ENCODE measurements around the gene SLC25A10.

Gene SLC25A10

GRCh38 chr17:81675515-81676221, 36.4 kb upstream of the SLC25A10 start:
- TF ChIP-seq RAD21 (IDR thresholded peaks at IDR 0.05; ENCODE audit: low read depth), result peak; percentile 49

DNA sequence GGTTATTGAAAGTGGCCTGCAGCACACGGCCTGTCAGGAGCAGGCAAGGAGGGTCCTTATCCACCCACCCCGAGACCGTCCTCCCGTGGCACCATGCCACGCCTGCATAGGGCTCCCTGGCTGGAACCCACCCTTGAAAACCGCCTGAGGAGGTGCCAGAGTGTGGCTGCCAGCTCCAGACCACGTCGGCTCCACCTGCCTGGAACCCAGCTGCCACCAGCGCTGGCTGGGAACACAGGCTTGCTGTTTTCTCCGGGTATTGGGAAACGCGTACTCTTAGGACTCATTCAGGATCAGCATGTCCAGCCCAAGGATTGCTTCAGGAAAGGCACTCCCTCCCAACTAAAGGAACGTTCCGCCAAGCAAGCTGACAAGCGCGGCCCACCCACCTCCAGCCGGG, 35.2 kb upstream of the SLC25A10 start:
- TF ChIP-seq FOXM1 (IDR thresholded peaks at IDR 0.05; ENCODE audit: borderline replicate concordance, low read depth) (no peak), YY1 (IDR thresholded peaks at IDR 0.05; ENCODE audit: low read depth) (no peak), CREB1 (IDR thresholded peaks at IDR 0.05; ENCODE audit: low read depth) (no peak), TCF12 (IDR thresholded peaks at IDR 0.05; ENCODE audit: low read depth) (no peak)
- TF ChIP-seq, protein P1, sequence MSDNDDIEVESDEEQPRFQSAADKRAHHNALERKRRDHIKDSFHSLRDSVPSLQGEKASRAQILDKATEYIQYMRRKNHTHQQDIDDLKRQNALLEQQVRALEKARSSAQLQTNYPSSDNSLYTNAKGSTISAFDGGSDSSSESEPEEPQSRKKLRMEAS (IDR thresholded peaks at IDR 0.05), result no peak

GRCh38 chr17:81680150-81680549, 31.9 kb upstream of the SLC25A10 start:
- TF ChIP-seq RAD21 (IDR thresholded peaks at IDR 0.05; ENCODE audit: low read depth), result no peak
- no peak for TF ChIP-seq FOXM1 (IDR thresholded peaks at IDR 0.05; ENCODE audit: borderline replicate concordance, low read depth)
- TF ChIP-seq TCF12 (IDR thresholded peaks at IDR 0.05; ENCODE audit: low read depth), result no peak
- no peak for TF ChIP-seq CEBPB (IDR thresholded peaks at IDR 0.05)
- no peak for TF ChIP-seq NFIC (IDR thresholded peaks at IDR 0.05)

GRCh38 chr17:81681672-81682071, 30.4 kb upstream of the SLC25A10 start:
- TF ChIP-seq, protein P2, sequence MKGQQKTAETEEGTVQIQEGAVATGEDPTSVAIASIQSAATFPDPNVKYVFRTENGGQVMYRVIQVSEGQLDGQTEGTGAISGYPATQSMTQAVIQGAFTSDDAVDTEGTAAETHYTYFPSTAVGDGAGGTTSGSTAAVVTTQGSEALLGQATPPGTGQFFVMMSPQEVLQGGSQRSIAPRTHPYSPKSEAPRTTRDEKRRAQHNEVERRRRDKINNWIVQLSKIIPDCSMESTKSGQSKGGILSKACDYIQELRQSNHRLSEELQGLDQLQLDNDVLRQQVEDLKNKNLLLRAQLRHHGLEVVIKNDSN (IDR thresholded peaks at IDR 0.05), result no peak; the same call in 1 of the 2 replicates
- TF ChIP-seq, protein P1 (IDR thresholded peaks at IDR 0.05), result no peak
- TF ChIP-seq RAD21 (IDR thresholded peaks at IDR 0.05; ENCODE audit: low read depth) (no peak), EP300 (IDR thresholded peaks at IDR 0.05; ENCODE audit: borderline replicate concordance) (peak; percentile 54), YY1 (IDR thresholded peaks at IDR 0.05; ENCODE audit: low read depth) (no peak), CEBPB (IDR thresholded peaks at IDR 0.05) (no peak), TAF1 (IDR thresholded peaks at IDR 0.05; ENCODE audit: low read depth) (no peak), TEAD4 (IDR thresholded peaks at IDR 0.05) (no peak), CREB1 (IDR thresholded peaks at IDR 0.05; ENCODE audit: low read depth) (no peak), EGR1 (IDR thresholded peaks at IDR 0.05) (no peak), NFIC (IDR thresholded peaks at IDR 0.05) (peak; percentile 97), REST (IDR thresholded peaks at IDR 0.05; ENCODE audit: low read depth) (no peak), TCF12 (IDR thresholded peaks at IDR 0.05; ENCODE audit: low read depth) (peak; percentile 91), FOXM1 (IDR thresholded peaks at IDR 0.05; ENCODE audit: borderline replicate concordance, low read depth) (no peak), ZBTB7A (IDR thresholded peaks at IDR 0.05; ENCODE audit: low read depth) (no peak)

DNA sequence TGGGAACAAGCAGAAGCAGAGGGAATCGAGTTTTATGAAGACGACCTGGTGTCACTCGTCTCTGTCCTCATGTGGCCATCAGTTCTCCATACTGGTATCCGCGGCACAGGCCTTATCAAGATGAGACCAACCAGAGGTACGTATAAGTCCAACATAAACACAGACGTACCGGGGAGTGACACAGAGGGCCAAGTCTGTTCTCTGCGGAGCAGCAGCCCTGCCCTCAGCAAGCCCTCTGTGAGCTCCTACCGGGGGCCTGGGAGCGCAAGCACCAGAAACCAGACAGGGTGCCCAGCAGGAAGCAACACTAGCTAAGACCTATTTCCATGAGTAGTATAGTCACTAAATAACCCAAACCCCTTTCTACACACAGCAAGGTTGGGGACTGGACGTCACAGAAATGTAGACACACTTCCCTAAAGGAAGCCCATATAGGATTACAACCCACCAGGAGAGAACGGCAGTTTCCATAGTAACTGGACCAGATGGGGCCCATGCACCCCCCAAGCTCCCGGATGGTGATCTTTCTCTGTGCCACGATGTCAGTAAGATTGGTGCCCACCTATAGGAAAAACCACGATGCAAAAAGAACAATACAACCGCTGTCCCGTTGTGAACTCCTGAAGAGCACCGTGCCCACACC, 29.4 kb upstream of the SLC25A10 start:
- no peak for TF ChIP-seq TEAD4 (IDR thresholded peaks at IDR 0.05)

GRCh38 chr17:81683208-81683583, 28.9 kb upstream of the SLC25A10 start:
- TF ChIP-seq CREB1 (IDR thresholded peaks at IDR 0.05; ENCODE audit: low read depth) (no peak), EP300 (IDR thresholded peaks at IDR 0.05; ENCODE audit: borderline replicate concordance) (no peak), EGR1 (IDR thresholded peaks at IDR 0.05) (peak; percentile 67; the same call in 1 of the 2 replicates), TEAD4 (IDR thresholded peaks at IDR 0.05) (no peak), FOXM1 (IDR thresholded peaks at IDR 0.05; ENCODE audit: borderline replicate concordance, low read depth) (no peak), ZBTB7A (IDR thresholded peaks at IDR 0.05; ENCODE audit: low read depth) (no peak)
- TF ChIP-seq, protein P2 (IDR thresholded peaks at IDR 0.05), result no peak

DNA sequence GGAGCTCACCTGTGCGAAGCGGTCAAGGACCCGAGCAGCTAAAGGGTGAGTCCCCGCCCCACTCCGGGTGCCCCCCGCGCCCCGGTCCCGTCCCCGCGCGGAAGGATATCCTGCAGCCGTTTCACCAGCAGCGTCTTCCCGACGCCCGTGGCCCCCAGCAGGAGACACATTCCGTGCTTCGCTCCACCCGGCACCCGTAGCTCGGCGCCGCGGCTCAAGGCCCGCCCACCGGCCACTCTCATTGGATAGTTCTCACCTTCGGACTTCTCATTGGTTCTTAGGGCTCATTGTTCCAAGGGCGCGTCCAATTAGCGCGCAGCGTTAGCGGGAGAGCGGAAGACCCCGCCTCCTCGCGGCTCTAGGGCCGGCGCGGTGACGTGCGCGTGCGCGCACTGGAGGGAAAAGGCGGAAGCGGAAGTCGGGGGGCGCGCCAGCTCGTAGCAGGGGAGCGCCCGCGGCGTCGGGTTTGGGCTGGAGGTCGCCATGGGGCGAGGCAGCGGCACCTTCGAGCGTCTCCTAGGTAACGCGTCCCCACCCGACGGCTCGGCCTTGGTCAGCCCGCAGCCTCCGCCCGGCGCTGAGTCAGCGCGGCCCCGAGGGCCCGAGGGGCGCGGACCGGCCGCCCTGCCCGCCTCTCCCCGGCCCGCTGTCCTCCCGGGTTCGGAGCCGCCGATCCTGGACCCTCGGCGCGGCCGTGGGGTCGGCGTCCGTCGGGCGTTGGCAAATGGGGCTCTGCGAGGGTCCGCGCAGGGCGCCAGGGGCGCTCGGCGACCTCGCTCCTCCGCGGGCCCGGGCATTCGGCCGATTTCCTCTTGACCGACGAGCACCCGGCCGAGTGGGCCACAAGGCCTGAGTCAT, 28.3 kb upstream of the SLC25A10 start, which contains the start of the genes ARL16 and HGS:
TSS of gene ARL16 (minus strand) at position 214 of the 858 bp plus-strand sequence. CDS start at position 170, 44 bp downstream.
TSS of gene HGS (plus strand) at position 428 of the 858 bp plus-strand sequence. CDS start at position 484, 56 bp downstream.
- peak; percentile 53; the same call in 1 of the 2 replicates for TF ChIP-seq CREB1 (IDR thresholded peaks at IDR 0.05; ENCODE audit: low read depth)
- TF ChIP-seq FOXM1 (IDR thresholded peaks at IDR 0.05; ENCODE audit: borderline replicate concordance, low read depth), result no peak
- no peak for TF ChIP-seq REST (IDR thresholded peaks at IDR 0.05; ENCODE audit: low read depth)
- peak; percentile 86 for TF ChIP-seq TEAD4 (IDR thresholded peaks at IDR 0.05)
- peak; percentile 60; the same call in 1 of the 2 replicates for TF ChIP-seq TAF1 (IDR thresholded peaks at IDR 0.05; ENCODE audit: low read depth)
- no peak for TF ChIP-seq TCF12 (IDR thresholded peaks at IDR 0.05; ENCODE audit: low read depth)
- 0 out of 2 replicates have a peak, but pooled peaks have one; percentile 23 for TF ChIP-seq NFIC (IDR thresholded peaks at IDR 0.05)
- no peak; the same call in 1 of the 2 replicates for TF ChIP-seq ZBTB7A (IDR thresholded peaks at IDR 0.05; ENCODE audit: low read depth)
- no peak for TF ChIP-seq RAD21 (IDR thresholded peaks at IDR 0.05; ENCODE audit: low read depth)
- TF ChIP-seq, protein P1 (IDR thresholded peaks at IDR 0.05), result peak; percentile 70
- 0 out of 2 replicates have a peak, but pooled peaks have one; percentile 54 for TF ChIP-seq YY1 (IDR thresholded peaks at IDR 0.05; ENCODE audit: low read depth)
- TF ChIP-seq, protein P2 (IDR thresholded peaks at IDR 0.05), result no peak
- no peak for TF ChIP-seq EP300 (IDR thresholded peaks at IDR 0.05; ENCODE audit: borderline replicate concordance)
- TF ChIP-seq EGR1 (IDR thresholded peaks at IDR 0.05), result no peak; the same call in 1 of the 2 replicates
- no peak for TF ChIP-seq CEBPB (IDR thresholded peaks at IDR 0.05)

Data from Ishikawa (cell line).